NCI-H187 (cell line): Measurements from ENCODE around the gene OLFM4.

Experiments used
- DNase-seq, 2 experiments: peaks; one replicate each; lab custom pipeline; 2025; lab: John Stamatoyannopoulos, UW

OLFM4 gene

DNA sequence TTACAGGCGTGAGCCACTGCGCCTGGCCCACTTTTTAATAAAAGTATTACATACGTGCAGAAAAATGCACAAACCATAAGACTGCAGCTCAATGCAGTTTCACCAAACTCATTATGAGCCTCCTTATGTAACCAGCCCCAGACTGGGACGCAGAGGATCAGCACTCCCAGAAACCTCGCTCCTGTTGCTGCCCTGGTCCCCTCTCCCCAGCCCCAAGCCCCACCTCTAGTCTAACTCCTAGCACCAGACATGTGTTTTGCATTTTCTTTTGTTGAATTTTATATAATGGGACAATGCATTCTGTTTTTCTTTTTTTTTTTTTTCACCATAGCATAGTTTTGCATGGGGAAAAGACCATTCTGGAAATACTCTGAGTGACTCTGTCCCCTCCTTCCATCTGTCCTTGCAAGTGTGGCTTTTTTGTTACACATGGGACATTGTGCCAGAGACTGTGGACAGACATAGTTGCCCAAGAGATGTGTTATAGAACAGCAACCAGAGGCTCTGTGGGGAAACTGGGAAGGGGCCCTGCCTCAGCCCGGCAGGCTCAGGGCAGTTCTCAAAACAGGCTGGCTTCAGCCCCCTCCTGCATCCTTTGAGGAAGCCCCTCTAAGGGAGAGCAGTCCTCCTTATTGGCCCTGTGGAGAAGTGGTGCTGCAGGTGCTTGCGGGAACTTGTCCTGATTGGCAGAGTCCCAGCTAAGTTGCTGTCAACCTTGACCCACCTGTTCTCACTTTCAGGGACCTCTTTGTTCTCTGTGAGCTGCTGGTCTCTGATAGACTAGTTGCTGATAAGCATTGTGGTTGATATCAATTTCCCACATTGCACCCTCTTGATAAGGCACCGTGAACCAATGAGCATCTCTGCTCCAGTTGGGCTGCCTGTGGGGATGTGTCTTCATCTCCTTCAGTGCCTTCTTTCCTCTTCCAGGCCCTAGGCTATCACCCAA is 13.8 kb upstream of the OLFM4 start:
- no peak for DNase-seq

DNA sequence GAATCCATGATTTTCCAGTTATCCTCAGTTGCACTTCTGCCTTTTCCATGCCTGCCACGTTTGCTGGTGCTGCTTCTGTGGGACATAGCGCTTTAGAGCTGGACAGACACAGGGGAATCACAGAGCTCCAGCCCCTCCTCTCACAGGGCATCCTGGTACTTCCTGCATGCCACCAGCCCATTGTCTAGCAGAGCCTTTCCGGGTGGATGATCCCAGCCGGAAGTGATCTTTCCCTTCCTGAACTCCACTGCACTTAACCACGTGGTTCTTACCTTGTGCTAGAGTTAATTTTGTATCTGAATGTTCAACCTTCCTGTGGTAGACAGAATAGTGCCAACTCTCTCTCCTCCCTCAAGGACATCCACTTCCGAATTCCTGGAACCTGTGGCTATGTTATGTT is 12.6 kb upstream of the OLFM4 start:
- no peak for DNase-seq

DNA sequence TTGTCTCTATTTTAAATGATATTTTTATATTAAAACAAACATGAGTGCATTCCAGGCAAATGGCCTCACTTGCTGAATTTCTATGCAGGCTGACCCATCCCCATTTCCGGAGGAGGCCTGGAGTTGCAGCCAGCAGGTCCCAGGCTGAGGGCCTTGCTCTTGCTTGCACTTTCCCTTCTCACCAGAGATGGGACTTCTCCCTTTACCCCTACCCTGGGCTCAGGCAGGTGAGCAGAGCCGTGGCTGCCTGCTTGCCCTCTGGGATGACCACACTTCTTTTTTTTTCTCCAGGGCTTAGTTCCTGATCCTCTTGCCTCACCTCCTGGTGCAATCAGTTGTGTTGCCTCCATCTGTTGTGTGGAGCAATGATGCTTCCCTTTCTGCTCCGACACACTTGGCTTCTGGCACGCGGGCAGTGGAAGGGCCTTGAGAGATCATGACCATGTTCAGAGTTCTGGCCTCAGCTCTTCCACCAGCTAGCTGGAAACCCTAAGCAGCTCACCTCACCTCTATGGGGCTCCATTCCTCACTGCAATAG is 11.1 kb upstream of the OLFM4 start:
- no peak for DNase-seq

DNA sequence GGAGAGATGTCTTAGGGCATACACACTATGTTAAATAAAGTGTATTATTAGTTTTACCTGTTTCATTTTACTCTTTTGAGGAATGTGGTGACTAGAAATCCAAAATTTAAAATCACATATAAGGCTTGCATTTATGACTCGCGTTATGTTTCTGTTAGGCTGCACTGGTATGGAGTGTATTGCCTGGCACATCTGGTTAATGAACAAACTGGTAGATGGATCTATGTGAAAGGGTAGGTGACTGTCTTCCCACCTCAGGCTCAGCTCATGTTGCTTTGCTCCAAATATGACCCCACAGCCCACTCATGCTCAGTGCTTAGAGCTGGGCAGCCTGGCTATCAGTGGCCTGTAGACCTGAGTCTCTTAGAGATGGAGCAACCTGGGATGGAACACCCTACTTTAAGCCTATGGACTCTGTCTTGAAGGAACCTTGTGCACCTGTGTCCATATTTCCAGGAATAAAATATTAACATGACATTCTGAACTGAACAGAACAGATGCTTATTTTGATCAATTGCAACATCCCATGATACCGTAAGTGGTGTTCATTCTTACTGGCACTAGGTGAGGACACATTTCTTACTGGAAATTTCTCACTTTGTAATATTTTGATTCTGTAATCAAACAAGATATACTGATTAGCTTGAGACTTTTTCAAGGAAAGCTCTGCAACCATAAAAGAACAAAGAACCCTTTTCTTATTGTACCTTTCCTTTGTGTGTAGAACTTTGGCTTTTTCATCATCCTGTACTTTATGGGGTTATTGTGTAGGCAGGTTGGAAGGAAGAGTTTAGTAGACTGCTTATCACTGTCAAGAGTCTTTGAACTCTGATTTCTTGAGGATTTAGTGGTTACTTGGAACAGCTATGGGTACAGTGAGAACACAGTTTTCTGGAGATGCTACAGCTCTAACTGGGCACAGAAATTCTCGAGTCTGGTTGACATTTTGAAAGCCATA is 9.6 kb upstream of the OLFM4 start:
- DNase-seq: no peak

DNA sequence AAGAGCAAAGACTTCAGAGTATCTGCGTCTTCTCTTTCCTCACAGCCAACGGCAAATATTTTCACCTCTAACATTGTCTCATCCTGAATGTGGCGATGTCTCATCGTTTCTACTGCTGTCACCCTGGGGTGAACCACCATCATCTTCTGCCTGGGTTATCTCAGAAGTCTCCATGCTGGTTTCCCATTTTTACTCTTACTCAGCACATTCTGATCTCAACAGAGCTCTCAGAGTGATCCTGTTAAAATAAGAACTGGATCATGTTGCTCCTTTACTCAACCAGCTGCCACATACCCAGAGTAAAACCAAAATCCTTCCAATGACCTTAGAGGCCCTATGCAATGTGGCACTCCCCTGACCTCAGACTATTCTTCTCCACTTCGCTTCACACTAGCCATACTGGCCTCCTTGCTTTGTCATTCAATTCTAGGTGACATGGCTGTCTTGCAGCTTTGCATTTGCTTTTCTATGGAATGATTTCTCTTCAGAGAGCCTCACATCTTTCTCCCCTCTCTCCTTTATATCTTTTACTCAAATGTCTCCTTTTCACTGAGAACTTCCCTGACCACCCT is 7.8 kb upstream of the OLFM4 start:
- DNase-seq: no peak

DNA sequence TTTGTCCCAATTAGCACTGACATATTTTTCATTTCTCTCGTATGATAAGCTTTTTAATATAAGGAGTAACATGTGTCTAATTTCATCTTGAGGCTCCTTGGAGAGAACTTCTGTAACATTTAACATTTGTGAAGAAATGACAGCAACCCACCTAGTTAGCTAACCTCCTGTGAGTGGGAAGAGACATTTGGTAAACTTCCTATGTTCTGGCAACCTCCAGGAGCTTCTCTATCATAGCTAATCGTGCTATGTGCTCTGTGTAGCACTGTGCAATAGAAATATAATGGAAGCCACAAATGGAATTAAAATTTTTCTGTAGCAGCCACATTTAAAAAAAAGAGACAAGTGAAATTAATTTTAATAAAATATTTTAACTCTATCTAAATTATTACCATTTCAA is 5.4 kb upstream of the OLFM4 start:
- DNase-seq: no peak

DNA sequence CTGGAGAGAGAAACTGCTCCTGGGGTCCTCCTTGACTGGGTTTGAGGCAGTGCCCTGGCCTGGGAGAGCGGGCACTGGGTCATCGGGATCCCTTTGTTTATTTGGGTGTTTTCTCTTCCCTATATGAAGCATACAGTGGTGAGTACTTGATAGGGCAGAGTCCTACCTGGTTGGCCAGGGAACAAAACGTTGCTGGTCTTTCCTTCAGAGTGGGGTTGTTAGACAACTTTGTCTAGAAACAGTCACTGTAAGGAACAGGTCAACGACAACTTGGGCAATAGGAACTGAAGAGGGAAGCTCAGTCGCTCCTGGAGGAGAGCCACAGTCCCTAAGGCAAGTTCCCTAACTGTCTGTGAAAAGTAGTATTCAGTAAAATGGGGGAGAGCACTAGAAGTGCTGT is 550 bp upstream of the OLFM4 start:
- DNase-seq: no peak

DNA sequence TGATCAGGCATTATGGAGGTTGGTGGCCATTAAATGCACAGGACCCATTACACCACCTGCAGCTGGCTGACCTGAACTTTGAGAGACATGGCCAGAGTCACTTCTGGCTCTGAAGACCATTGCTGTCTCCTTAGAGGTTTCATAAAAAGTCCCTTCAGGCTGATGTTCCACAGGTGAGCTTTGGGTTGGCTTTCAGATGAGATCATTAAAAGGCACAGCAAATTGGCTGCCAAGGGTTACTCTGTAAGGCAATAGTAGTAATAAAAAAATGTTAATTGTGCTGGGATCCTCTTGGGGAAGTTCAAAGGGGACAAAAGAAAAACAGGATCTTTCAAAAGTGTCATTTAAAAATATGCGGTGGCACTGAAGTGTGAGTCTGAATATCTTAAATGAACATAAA is 4.2 kb downstream of the OLFM4 start:
- no peak for DNase-seq

DNA sequence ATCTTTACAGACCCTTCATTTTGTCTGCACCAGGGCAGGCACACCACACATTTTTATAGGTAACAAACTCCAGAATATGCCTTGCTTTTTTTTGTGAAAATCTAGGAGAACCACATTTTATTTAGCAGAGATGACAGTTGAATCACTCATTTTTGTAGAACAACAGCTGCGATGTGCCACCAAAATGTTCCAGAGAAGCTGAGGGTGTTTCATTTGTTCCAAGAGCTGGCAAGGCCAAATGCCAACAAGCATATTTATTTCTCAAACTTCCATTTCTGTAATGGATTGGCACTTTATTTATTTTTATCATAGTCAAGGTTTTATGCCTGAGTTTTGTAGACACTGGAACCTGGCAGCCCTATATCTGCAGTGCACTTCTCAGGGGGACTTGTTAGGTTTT is 10.4 kb downstream of the OLFM4 start:
- no peak for DNase-seq

DNA sequence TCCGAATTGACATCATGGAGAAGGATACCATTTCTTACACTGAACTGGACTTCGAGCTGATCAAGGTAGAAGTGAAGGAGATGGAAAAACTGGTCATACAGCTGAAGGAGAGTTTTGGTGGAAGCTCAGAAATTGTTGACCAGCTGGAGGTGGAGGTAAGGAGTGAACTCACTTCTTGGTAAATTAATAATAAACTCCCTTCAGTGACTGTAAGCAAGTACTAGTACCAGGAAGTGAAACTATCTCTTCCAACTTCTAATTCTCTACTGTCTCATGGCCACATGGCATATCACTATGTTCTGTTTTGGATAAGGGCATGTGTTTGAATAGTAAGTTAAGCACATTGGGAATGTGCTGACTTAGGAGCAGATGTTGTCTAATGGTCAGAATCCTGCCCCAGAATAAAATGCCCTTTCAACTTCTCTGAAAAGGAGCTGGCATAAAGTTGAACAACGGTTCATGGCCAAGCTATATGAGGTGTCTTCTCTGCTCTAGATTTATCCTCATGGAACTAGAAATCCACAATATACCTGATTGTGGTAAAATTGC is 13.4 kb downstream of the OLFM4 start:
- no peak for DNase-seq

DNA sequence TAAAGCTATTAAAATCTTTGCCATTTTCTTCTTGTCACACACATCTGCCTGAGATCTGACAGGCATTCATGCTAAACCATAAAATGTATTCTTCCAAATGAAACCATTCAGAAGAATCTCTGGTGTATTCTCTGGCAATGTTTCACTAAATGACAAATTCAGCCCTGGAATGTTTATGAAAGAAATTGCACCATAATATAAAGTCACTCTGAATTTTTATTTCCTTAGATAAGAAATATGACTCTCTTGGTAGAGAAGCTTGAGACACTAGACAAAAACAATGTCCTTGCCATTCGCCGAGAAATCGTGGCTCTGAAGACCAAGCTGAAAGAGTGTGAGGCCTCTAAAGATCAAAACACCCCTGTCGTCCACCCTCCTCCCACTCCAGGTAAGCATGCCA is 14.3 kb downstream of the OLFM4 start:
- DNase-seq: no peak

DNA sequence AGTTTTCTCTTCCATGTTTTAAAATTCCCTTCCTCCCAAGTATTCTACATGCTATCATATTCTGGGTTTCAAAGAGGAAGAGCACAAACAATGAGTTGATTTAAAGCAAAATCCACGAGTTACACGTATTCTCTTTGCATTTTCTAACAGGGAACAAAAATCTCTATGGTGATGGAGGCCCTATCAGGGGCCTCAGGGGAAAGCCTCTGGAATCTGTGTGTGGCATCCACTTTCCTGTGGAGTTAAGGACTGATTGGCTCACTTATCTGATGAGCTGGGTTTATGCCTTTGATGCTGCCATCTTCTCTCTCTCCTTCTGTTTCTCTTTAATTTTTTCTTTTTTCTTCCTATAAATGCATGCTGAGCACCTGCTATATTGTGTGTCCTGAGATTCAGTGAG is 14.8 kb downstream of the OLFM4 start:
- DNase-seq: no peak

DNA sequence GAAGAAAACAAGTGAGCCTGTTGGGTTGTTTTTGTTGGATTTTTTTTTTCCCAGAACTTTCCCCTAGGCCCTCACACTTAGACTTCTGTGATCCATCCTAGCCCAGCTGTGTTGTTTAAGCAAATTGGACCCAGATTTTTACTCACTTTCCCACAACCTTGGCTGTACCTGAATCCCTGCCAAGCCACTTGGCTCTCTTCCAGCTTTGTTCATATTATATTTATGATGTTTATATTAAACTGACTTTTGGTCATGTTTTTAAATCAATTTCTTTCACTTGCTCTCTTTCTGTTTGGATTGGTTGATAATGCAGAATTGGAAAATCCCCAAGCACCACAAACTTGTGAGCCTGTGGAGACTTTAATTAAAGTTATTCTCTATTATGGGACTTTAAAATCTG is 16.6 kb downstream of the OLFM4 start:
- no peak for DNase-seq

DNA sequence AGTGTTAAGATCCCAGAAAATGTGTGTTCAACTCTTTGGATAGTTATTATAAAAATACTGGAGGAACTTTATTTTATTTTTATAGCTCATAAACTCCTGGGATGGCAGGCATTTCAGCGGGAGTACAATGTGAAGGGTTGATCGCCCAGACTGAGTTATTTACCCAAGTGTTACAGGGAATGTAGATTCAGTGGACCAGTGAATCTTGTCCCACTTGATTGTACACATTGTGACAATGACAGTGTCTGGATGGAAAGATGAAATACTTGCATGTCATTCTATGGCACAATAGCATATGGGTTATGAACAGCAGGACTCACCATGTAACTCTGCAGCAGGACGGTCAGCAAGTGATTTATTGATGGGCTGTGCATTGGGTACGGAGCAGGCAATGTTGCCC is 20.3 kb downstream of the OLFM4 start:
- DNase-seq: no peak

DNA sequence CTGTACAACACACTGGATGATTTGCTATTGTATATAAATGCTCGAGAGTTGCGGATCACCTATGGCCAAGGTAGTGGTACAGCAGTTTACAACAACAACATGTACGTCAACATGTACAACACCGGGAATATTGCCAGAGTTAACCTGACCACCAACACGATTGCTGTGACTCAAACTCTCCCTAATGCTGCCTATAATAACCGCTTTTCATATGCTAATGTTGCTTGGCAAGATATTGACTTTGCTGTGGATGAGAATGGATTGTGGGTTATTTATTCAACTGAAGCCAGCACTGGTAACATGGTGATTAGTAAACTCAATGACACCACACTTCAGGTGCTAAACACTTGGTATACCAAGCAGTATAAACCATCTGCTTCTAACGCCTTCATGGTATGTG is 21.5 kb downstream of the OLFM4 start:
- no peak for DNase-seq

DNA sequence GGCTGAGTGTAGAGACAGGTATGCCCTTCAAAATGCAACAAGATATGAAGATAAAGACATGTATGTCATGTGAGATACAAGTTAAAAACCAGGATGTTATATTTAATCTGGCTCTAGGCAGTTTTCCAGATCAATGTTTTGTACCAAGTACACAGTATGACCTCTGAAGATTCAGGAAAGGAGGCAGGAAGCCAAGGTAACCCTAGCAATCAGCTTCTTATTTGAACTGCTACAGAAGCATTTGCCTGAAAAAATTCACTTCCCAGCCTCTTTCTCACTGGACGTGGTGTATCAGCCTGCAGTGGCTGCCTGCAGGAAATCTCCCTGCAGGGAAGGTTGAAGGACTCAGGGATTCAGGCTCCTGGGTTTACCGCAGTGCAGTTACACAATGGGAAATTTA is 24.1 kb downstream of the OLFM4 start:
- no peak for DNase-seq

DNA sequence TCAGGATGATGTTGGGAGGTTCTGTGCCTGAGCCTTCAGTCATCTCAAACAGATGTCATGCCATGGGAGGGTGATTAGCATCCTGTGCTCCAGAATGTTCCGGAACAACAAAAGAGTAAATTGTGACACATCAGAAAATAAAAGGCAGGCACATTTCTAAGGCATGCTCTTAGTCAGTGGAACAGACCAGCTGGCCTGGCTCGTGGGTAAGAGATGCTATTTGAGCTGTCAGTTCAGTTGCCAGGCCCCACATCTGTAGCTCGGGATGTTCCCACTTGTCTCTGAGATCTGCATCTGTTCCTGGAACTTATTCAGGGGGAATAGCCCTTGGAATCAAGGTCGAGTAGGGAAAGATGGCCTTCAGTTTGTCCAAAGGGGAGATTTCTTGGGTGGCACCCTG is 26.0 kb downstream of the OLFM4 start:
- no peak for DNase-seq

DNA sequence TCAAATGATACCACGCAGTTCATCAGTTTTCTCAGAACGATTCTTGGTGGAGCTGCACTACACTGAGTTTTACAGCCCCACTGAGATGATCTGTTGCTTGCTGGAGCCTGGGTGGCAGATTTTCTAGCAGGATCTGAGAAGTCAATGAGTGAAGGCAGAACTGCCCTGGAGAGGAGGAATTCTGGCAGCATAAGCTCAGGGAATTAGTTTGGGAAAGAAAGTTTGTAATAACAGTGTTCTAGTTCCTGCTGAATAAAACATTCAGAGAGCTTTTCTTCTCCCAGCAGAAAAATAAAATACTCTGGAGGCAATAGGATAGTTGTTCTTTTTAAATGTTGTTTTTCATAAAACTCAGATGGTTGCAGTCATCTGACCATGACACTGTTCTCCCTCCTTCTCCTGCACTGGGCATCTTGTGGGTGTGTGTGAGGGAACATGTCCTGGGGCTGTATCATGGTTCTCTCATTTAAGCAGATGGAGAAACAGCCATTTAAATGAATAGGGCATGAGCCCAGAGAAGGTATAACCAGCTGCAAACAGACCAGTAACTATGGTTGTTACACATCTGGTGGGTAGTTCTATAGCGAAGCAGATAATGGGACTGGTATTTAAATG is 29.6 kb downstream of the OLFM4 start:
- no peak for DNase-seq

DNA sequence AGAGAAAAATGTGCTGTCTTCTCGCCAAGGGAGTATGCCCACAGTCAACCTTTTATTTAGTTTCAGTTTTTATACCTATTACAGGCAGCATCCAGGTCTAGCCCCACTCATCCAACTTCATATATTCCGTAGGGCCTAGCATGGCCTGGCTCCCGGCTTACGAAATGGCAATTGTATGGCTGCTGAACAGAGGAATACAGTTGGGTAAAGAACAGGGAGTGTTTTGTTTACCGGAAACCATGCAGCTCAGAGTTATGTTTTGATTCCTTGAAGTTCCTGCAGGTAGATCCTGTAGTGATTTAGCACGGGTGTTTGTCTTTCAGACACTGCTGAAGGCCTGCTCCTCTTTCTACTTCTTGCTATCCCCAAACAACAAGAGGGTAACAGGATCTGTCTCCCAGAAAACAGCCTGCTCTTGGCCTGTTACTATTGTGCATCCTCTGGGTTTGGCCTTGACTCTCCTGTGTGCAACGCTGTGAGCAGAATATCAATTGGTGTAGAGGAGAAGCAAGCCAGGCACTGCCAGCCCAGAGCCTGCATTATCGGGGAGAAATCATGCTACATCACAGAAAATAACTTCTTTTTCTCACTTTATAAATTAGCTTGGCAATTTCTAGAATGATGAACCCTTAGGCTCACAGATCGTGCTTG is 32.4 kb downstream of the OLFM4 start:
- DNase-seq: no peak

DNA sequence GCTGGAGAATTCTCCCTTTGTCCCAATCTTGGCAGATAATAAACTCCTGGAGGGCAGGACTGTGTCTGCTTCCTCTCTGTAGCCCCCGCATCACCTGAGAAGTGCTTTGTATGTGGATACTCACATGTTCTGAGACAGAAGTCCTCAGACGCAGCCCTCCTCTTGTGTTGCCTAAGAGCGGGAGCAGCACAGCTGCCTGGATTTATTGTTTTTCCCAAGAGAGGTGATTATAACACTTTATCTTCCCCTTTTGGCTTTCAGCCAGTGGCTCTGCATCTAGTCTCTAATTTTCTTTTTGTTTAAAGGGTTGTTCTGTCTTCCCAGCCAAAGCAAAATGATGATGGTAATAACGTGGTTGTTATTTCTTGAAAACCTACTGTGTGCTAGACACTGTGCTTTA is 36.1 kb downstream of the OLFM4 start:
- DNase-seq: peak; percentile 34 to 44

DNA sequence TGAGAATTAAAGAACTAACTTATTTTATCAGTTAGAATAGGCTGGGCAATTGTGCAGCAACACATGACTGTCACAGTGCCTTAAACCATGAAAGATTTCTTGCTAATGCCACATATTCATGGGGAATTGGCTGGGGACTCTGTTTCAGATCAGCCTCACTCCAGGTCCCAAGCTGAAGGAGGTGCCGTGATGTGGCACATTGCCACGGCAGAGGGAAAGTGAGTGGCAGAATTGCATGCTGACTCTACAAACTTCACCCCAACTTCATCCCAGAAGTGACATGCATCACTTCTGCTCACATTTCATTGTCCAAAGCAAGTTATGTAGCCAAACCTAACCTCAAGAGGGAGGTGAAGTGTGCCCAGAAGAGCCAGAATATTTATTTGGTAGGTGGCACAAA is 37.8 kb downstream of the OLFM4 start:
- DNase-seq: no peak
